Mesothelial cell of epicardium (in vitro differentiated cells): Measurements from ENCODE around the gene MRPL49. TPM values are rescaled to one million over a fixed set of nuclear protein-coding genes. Genes with fewer than 3 reads are reported as not detected.

Experiments used
- DNase-seq, 2 experiments: peaks; one replicate each; pipeline ENCODE4 v3.0.0; 2021; ENCODE audit warnings: low spot score in 2 of 2; ENCODE audit not compliant: unreplicated experiment in 2 of 2
- H3K27ac Mint-ChIP-seq: 2 replicates; pipeline ENCODE4 v1.8.0; 2021; ENCODE audit warnings: mixed read lengths
- H3K27me3 Mint-ChIP-seq: 2 replicates; pipeline ENCODE4 v1.8.0; 2021; ENCODE audit warnings: low read depth, mixed read lengths
- H3K36me3 Mint-ChIP-seq: 2 replicates; pipeline ENCODE4 v1.8.0; 2021; ENCODE audit warnings: mixed read lengths
- H3K4me1 Mint-ChIP-seq: 2 replicates; pipeline ENCODE4 v1.8.0; 2021; ENCODE audit warnings: mixed read lengths
- H3K4me3 Mint-ChIP-seq: 2 replicates; pipeline ENCODE4 v1.8.0; 2021; ENCODE audit warnings: mild to moderate bottlenecking, moderate library complexity, mixed read lengths
- H3K9me3 Mint-ChIP-seq: 2 replicates; pipeline ENCODE4 v1.8.0; 2021; ENCODE audit warnings: mixed read lengths
- total RNA-seq: library from RNA; stranded (reverse); gene quantifications from 3 replicates; pipeline ENCODE4 v1.2.1, GENCODE V29; 2021
- TF ChIP-seq, protein P1 (sequence below): fragments of 200-600 bp; sonication (generic); IDR thresholded peaks from one replicate; pipeline ENCODE4 v1.5.0; 2021; ENCODE audit warnings: antibody characterized with exemption; ENCODE audit not compliant: unreplicated experiment

The MRPL49 gene
- total RNA-seq, 1 donor from 2014 or later, result 41.3 TPM

DNA sequence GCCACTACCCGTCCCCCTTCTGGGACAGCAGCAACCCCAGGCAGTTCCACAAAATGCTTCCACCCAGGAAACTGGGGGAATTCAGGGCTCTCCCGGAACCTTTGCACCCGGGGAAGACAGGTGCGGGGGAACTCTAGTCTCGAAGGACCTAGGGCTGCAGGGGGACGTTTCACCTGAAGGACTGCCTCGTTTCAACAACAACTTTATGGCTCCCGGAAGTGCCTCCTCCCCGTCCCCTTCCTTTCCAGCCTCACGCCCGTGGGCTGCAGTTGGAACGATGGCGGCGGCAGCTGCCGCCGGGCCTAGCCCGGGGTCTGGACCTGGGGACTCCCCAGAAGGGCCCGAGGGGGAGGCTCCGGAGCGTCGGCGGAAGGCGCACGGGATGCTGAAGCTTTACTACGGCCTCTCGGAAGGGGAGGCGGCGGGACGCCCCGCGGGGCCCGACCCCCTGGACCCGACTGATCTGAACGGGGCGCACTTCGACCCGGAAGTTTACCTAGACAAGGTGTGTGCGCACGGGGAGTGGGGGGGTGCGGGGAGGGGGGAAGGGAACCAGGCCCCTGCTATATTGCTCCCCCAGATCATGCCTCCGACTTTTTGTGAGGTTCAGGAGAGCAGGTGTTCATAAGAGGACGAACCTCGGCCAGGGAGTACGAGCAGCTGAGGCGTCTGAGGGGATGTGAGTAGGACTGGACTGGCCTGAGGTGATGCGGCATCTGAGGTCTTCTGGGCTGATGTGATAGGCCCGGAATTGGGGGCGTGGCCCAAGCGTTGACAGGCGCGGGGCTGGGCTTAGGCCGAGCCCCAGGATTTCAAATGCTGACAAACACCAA lies 25.9 kb upstream of the MRPL49 start, which contains the start of gene VPS51:
VPS51 (plus strand) TSS at position 241 of the 833 bp plus-strand sequence; CDS start at position 278, 37 bp downstream.
- H3K27ac Mint-ChIP-seq, result peak within 1 kb of the TSS; percentile 98
- H3K4me3 Mint-ChIP-seq, result peak within 1 kb of the TSS; percentile 89
- H3K27me3 Mint-ChIP-seq, result no peaks in the 10 kb centered on the region
- TF ChIP-seq, protein P1, sequence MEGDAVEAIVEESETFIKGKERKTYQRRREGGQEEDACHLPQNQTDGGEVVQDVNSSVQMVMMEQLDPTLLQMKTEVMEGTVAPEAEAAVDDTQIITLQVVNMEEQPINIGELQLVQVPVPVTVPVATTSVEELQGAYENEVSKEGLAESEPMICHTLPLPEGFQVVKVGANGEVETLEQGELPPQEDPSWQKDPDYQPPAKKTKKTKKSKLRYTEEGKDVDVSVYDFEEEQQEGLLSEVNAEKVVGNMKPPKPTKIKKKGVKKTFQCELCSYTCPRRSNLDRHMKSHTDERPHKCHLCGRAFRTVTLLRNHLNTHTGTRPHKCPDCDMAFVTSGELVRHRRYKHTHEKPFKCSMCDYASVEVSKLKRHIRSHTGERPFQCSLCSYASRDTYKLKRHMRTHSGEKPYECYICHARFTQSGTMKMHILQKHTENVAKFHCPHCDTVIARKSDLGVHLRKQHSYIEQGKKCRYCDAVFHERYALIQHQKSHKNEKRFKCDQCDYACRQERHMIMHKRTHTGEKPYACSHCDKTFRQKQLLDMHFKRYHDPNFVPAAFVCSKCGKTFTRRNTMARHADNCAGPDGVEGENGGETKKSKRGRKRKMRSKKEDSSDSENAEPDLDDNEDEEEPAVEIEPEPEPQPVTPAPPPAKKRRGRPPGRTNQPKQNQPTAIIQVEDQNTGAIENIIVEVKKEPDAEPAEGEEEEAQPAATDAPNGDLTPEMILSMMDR, result no peak
- H3K36me3 Mint-ChIP-seq, result no peaks in the 10 kb centered on the region
- peak; percentile 69 to 86 for DNase-seq
- H3K4me1 Mint-ChIP-seq, result peaks cover 8% of the 10 kb centered on the region
- H3K9me3 Mint-ChIP-seq, result no peaks in the 10 kb centered on the region

- H3K9me3 Mint-ChIP-seq, result no peaks in the 10 kb centered on the region
- peaks cover 8% of the 10 kb centered on the region for H3K4me1 Mint-ChIP-seq
- no peak for DNase-seq
- H3K27ac Mint-ChIP-seq, result peak overlapping the region; percentile 34
- H3K36me3 Mint-ChIP-seq, result no peaks in the 10 kb centered on the region
- TF ChIP-seq, protein P1, result no peak
- no peaks in the 10 kb centered on the region for H3K27me3 Mint-ChIP-seq
- H3K4me3 Mint-ChIP-seq, result peak overlapping the region; percentile 89
Measured at GRCh38 chr11:65096926-65097325, 25.2 kb upstream of the MRPL49 start.

DNA sequence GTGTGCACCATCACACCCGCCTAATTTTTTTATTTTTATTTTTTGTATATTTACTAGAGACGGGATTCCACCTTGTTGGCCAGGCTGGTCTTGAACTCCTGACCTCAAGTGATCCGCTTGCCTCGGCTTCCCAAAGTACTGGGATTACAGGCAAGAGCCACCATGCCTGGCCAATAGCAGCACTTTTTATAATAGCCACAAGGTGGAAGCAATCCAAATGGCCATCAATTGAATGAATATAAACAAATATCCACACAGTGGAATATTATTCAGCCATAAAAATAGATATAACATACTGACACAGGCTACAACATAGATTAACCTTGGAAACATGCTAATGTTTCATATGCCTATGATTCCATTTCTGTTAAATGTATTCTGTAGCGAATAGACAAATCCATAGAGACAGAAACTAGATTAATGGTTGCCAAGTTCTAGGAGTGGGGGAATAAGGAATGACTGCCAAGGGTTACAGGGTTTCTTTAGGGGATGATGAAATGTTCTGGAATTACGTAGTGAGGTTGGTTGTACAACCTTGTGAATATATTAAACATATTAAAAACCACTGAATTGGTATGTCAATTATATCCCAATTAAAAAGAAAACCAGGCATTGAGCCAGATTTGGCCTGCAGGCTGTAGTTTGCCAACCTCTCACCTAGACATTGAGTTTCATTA lies 21.3 kb upstream of the MRPL49 start:
- Mint-ChIP-seq H3K27ac (no peak overlapping the region), H3K4me3 (no peak overlapping the region), H3K4me1 (peaks cover 9% of the 10 kb centered on the region), H3K9me3 (no peaks in the 10 kb centered on the region), H3K36me3 (no peaks in the 10 kb centered on the region), H3K27me3 (no peaks in the 10 kb centered on the region)
- no peak for DNase-seq
- TF ChIP-seq, protein P1, result peak; percentile 44

- no peaks in the 10 kb centered on the region for H3K36me3 Mint-ChIP-seq
- H3K4me1 Mint-ChIP-seq, result peaks cover 3% of the 10 kb centered on the region
- H3K27me3 Mint-ChIP-seq, result no peaks in the 10 kb centered on the region
- H3K9me3 Mint-ChIP-seq, result no peaks in the 10 kb centered on the region
- DNase-seq, result no peak
- no peak overlapping the region for H3K4me3 Mint-ChIP-seq
- TF ChIP-seq, protein P1, result no peak
- H3K27ac Mint-ChIP-seq, result no peak overlapping the region
Measured at GRCh38 chr11:65102142-65103095, 19.7 kb upstream of the MRPL49 start.

DNA sequence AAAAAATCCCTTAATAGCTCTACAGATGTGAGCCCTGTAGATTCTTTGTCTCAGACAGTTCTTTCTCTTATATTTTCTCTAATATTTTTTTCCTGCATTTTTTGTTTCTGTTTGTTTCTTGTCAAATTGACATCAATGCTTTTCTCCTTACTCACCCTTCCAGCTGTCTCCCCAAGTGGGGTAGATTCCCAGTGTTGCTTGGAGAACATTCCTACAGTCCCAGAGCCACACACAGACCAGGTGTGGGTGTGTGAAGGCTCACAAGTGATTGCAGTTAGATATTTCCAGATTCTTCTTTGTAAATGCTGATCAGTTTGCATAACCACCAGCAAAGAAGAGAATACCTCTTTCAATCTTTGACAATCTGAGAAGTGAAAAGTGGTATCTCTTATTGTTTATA lies 18.6 kb upstream of the MRPL49 start:
- no peak overlapping the region for H3K4me3 Mint-ChIP-seq
- no peak overlapping the region for H3K27ac Mint-ChIP-seq
- H3K9me3 Mint-ChIP-seq, result no peaks in the 10 kb centered on the region
- no peaks in the 10 kb centered on the region for H3K36me3 Mint-ChIP-seq
- H3K4me1 Mint-ChIP-seq, result peaks cover 3% of the 10 kb centered on the region
- no peaks in the 10 kb centered on the region for H3K27me3 Mint-ChIP-seq
- DNase-seq, result no peak
- TF ChIP-seq, protein P1, result no peak
